ENCODE measurements around the gene TDRD12.
"Not testable (repeated sequence)": the region's sequence is repeated elsewhere in the genome, so short reads cannot be mapped to it uniquely, and the experiment has no call there.

- not testable (repeated sequence) for TF ChIP-seq CTCF (IDR thresholded peaks at IDR 0.05; ENCODE audit: low read depth, low read length); EZH2phosphoT487 (IDR thresholded peaks at IDR 0.05; ENCODE audit: low read depth)
These were observed 67.7 kb downstream of the TDRD12 start for GRCh38 chr19:32787161-32787813.
